H9 (cell line): ENCODE measurements around the gene TRPC4AP. TPM values are rescaled to one million over a fixed set of nuclear protein-coding genes. Genes with fewer than 3 reads are reported as not detected.

ENCODE experiments used
- DNase-seq: peaks from one replicate; pipeline ENCODE4 v3.0.0-alpha.2; 2017
- H2AFZ ChIP-seq: one replicate; pipeline ENCODE4 v1.6.1; 2013; ENCODE audit warnings: mild to moderate bottlenecking, low read length, control low read depth, moderate library complexity
- H2AK5ac ChIP-seq: 2 replicates; pipeline ENCODE4 v1.6.1; 2013; ENCODE audit warnings: low read length, control low read depth, mixed read lengths; ENCODE audit not compliant: insufficient read length
- H2BK120ac ChIP-seq: one replicate; pipeline ENCODE4 v1.6.1; 2013; ENCODE audit warnings: low read depth, mild to moderate bottlenecking, low read length, control low read depth, inconsistent platforms; ENCODE audit not compliant: poor library complexity, severe bottlenecking
- H2BK12ac ChIP-seq: 2 replicates; pipeline ENCODE4 v1.6.1; 2013; ENCODE audit warnings: low read length, control low read depth, mixed read lengths, low read depth; ENCODE audit not compliant: insufficient read length
- H2BK15ac ChIP-seq: 2 replicates; pipeline ENCODE4 v1.6.1; 2013; ENCODE audit warnings: low read depth, low read length, control low read depth
- H2BK20ac ChIP-seq: one replicate; pipeline ENCODE4 v1.6.1; 2013; ENCODE audit warnings: low read depth, mild to moderate bottlenecking, low read length, control low read depth, inconsistent platforms; ENCODE audit not compliant: poor library complexity, severe bottlenecking
- H2BK5ac ChIP-seq: 2 replicates; pipeline ENCODE4 v1.6.1; 2013; ENCODE audit warnings: low read length, control low read depth, mixed read lengths; ENCODE audit not compliant: insufficient read length
- H3K14ac ChIP-seq: 2 replicates; pipeline ENCODE4 v1.6.1; 2013; ENCODE audit warnings: low read length, control low read depth; ENCODE audit not compliant: insufficient read depth
- H3K18ac ChIP-seq: 2 replicates; pipeline ENCODE4 v1.6.1; 2013; ENCODE audit warnings: low read depth, mild to moderate bottlenecking, mixed read lengths, low read length, control low read depth; ENCODE audit not compliant: insufficient read length
- H3K23ac ChIP-seq: 2 replicates; pipeline ENCODE4 v1.6.1; 2013; ENCODE audit warnings: low read length, control low read depth, mixed read lengths, low read depth; ENCODE audit not compliant: insufficient read length
- H3K23me2 ChIP-seq: 2 replicates; pipeline ENCODE4 v1.6.1; 2013; ENCODE audit warnings: low read depth, mild to moderate bottlenecking, mixed read lengths, low read length, control low read depth; ENCODE audit not compliant: insufficient read length, poor library complexity, severe bottlenecking
- H3K27ac ChIP-seq: 2 replicates; pipeline ENCODE4 v1.5.1; 2013; ENCODE audit warnings: low read length, control low read depth, mixed read lengths, low read depth; ENCODE audit not compliant: insufficient read length
- H3K27me3 ChIP-seq: 2 replicates; pipeline ENCODE4 v1.6.1; 2013; ENCODE audit warnings: low read length, control low read depth, inconsistent platforms; ENCODE audit not compliant: insufficient read depth
- H3K4ac ChIP-seq: 2 replicates; pipeline ENCODE4 v1.6.1; 2013; ENCODE audit warnings: low read depth, mild to moderate bottlenecking, control low read depth, inconsistent platforms, low read length, moderate library complexity
- H3K4me1 ChIP-seq: 2 replicates; pipeline ENCODE4 v1.6.1; 2013; ENCODE audit warnings: low read length, control low read depth, inconsistent platforms; ENCODE audit not compliant: insufficient read depth
- H3K4me2 ChIP-seq: 2 replicates; pipeline ENCODE4 v1.6.1; 2013; ENCODE audit warnings: low read length, control low read depth, mixed read lengths; ENCODE audit not compliant: insufficient read length, insufficient read depth
- H3K56ac ChIP-seq: 2 replicates; pipeline ENCODE4 v1.6.1; 2013; ENCODE audit warnings: low read depth, mild to moderate bottlenecking, mixed read lengths, low read length, control low read depth; ENCODE audit not compliant: insufficient read length
- H3K79me1 ChIP-seq: 2 replicates; pipeline ENCODE4 v1.6.1; 2013; ENCODE audit warnings: low read depth, mild to moderate bottlenecking, moderate library complexity, low read length, control low read depth, inconsistent platforms; ENCODE audit not compliant: insufficient read depth, poor library complexity, severe bottlenecking
- H3K79me2 ChIP-seq: 2 replicates; pipeline ENCODE4 v1.6.1; 2013; ENCODE audit warnings: low read length, control low read depth, inconsistent platforms; ENCODE audit not compliant: insufficient read depth
- H3K9ac ChIP-seq: 2 replicates; pipeline ENCODE4 v1.6.1; 2013; ENCODE audit warnings: low read length, control low read depth, mixed read lengths; ENCODE audit not compliant: insufficient read length; ENCODE audit errors: extremely low read depth
- H3K9me3 ChIP-seq: one replicate; pipeline ENCODE4 v1.6.1; 2013; ENCODE audit warnings: low read depth, low read length, inconsistent platforms; ENCODE audit not compliant: control insufficient read depth
- H3T11ph ChIP-seq: one replicate; pipeline ENCODE4 v1.6.1; 2013; ENCODE audit warnings: mild to moderate bottlenecking, low read length, control low read depth, inconsistent platforms
- H4K20me1 ChIP-seq: one replicate; pipeline ENCODE4 v1.6.1; 2013; ENCODE audit not compliant: control insufficient read depth, insufficient read length, insufficient read depth
- H4K5ac ChIP-seq: 2 replicates; pipeline ENCODE4 v1.6.1; 2013; ENCODE audit warnings: low read depth, mild to moderate bottlenecking, mixed read lengths, low read length, control low read depth; ENCODE audit not compliant: insufficient read length
- H4K8ac ChIP-seq: replicated peaks from 2 replicates; pipeline ENCODE4 v1.6.1; 2013; ENCODE audit warnings: low read length, control low read depth, mixed read lengths, low read depth; ENCODE audit not compliant: insufficient read length
- H4K91ac ChIP-seq: 2 replicates; pipeline ENCODE4 v1.6.1; 2013; ENCODE audit warnings: low read depth, mild to moderate bottlenecking, moderate library complexity, mixed read lengths, low read length, control low read depth; ENCODE audit not compliant: insufficient read length
- H3K27ac Mint-ChIP-seq, 3 experiments: 2 replicates in 2 of 3; 3 replicates in 1 of 3; pipeline ENCODE4 v1.8.0; 2020 to 2021; ENCODE audit warnings: mixed read lengths in 3 of 3, mild to moderate bottlenecking in 1 of 3, moderate library complexity in 1 of 3
- H3K27me3 Mint-ChIP-seq: 2 replicates; pipeline ENCODE4 v1.8.0; 2021; ENCODE audit warnings: low read depth, mild to moderate bottlenecking, moderate library complexity, mixed read lengths
- H3K36me3 Mint-ChIP-seq, 3 experiments: 2 replicates in 2 of 3; 3 replicates in 1 of 3; pipeline ENCODE4 v1.8.0; 2020 to 2021; ENCODE audit warnings: low read depth in 3 of 3, mixed read lengths in 3 of 3; ENCODE audit not compliant: insufficient read depth in 1 of 3
- H3K4me1 Mint-ChIP-seq, 2 experiments: 2 replicates each; pipeline ENCODE4 v1.8.0; 2020; ENCODE audit warnings: mixed read lengths in 2 of 2
- H3K4me3 Mint-ChIP-seq, 2 experiments: 2 replicates in 1 of 2; 3 replicates in 1 of 2; pipeline ENCODE4 v1.8.0; 2020 to 2021; ENCODE audit warnings: mild to moderate bottlenecking in 2 of 2, mixed read lengths in 2 of 2, moderate library complexity in 1 of 2
- H3K9me3 Mint-ChIP-seq, 2 experiments: 2 replicates in 1 of 2; 3 replicates in 1 of 2; pipeline ENCODE4 v1.8.0; 2020; ENCODE audit warnings: mild to moderate bottlenecking in 2 of 2, mixed read lengths in 2 of 2, moderate library complexity in 1 of 2
- WGBS: extraction: QIAGEN DNeasy Blood & Tissue Kit; methylation state at CpG from one replicate; pipeline ENCODE4 v1.1.7; 2013; ENCODE audit warnings: missing lambda C conversion rate, low lambda C conversion rate, mixed read lengths; ENCODE audit not compliant: insufficient read length; ENCODE audit errors: extremely low coverage; 5-methylcytosine and 5-hydroxymethylcytosine counted together
- total RNA-seq: library from RNA; stranded (reverse); gene quantifications from 2 replicates; pipeline ENCODE4 v1.2.1, GENCODE V29; 2021
- TF ChIP-seq, protein P1 (sequence below): fragments of 200-600 bp; sonication (generic); conservative IDR thresholded peaks from 3 replicates; pipeline ENCODE4 v1.8.0; 2021; ENCODE audit warnings: antibody characterized with exemption, mild to moderate bottlenecking

TRPC4AP gene
- total RNA-seq, 1 experiment from 2014 or later, result 93.9 TPM

DNA sequence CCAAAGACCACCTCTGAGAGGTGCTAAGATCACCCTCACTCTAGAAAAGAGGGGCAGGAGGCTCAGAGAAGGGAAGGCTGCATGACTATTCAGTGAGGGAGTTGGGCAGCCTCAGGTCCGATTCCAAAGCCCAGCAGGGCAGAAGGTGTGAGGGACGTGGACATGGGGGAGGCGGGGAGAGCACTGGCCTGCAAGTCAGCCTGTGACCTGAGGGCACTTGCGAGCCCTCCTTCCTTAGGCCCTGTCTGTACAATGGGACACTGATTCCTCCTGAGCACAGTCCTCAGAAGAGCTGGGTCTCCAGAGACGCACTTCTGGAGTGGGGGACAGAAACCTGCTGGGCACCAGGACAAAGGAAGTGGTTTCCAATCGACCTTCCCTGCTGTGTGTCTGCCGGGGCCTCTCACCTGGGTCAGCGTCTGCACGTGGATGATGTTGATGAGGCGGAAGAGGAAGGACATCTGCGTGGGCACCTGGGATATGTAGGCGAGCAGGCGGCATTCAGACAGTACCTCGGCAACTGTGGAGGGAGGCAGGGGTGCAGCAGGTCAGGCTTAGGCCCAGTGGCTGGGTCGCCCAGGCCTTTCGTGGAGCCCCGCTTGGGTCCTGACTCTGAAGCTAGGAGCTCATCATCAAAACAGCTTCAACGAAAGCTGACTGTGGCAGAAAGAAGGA lies 88.4 kb downstream of the TRPC4AP start:
- no CpG with 5 or more reads among the region's 18 CpGs for WGBS
- Mint-ChIP-seq H3K27me3 (no peaks in the 10 kb centered on the region), H3K36me3 (peaks cover 33 to 91% (median 81%) of the 10 kb centered on the region in 3 experiments), H3K4me1 (peaks cover 7% of the 10 kb centered on the region in 2 experiments), H3K27ac (peak overlapping the region in 2 of 3 experiments; percentile 74 to 91; a peak in 5 of 7 replicates), H3K4me3 (no peak overlapping the region), H3K9me3 (no peaks in the 10 kb centered on the region)
- H2AFZ ChIP-seq, result no peak overlapping the region
- H4K8ac ChIP-seq, result no peak overlapping the region
- no peak overlapping the region for H3K56ac ChIP-seq
- no peak overlapping the region for H3K14ac ChIP-seq
- no peak overlapping the region for H4K5ac ChIP-seq
- H4K20me1 ChIP-seq, result no peaks in the 10 kb centered on the region
- no peak overlapping the region for H3K9ac ChIP-seq
- no peak overlapping the region for H2AK5ac ChIP-seq
- H3K27ac ChIP-seq, result no peak overlapping the region
- DNase-seq, result no peak
- H2BK12ac ChIP-seq, result no peak overlapping the region
- no peaks in the 10 kb centered on the region for H3K23me2 ChIP-seq
- TF ChIP-seq, protein P1, sequence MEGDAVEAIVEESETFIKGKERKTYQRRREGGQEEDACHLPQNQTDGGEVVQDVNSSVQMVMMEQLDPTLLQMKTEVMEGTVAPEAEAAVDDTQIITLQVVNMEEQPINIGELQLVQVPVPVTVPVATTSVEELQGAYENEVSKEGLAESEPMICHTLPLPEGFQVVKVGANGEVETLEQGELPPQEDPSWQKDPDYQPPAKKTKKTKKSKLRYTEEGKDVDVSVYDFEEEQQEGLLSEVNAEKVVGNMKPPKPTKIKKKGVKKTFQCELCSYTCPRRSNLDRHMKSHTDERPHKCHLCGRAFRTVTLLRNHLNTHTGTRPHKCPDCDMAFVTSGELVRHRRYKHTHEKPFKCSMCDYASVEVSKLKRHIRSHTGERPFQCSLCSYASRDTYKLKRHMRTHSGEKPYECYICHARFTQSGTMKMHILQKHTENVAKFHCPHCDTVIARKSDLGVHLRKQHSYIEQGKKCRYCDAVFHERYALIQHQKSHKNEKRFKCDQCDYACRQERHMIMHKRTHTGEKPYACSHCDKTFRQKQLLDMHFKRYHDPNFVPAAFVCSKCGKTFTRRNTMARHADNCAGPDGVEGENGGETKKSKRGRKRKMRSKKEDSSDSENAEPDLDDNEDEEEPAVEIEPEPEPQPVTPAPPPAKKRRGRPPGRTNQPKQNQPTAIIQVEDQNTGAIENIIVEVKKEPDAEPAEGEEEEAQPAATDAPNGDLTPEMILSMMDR, result no peak
- H3K4me2 ChIP-seq, result no peak overlapping the region
- no peak overlapping the region for H3K23ac ChIP-seq
- H3K18ac ChIP-seq, result no peak overlapping the region
- no peak overlapping the region for H3K4ac ChIP-seq
- H3K27me3 ChIP-seq, result no peaks in the 10 kb centered on the region
- no peaks in the 10 kb centered on the region for H3K9me3 ChIP-seq
- no peak overlapping the region for H3T11ph ChIP-seq
- H4K91ac ChIP-seq, result no peak overlapping the region
- H3K79me2 ChIP-seq, result no peaks in the 10 kb centered on the region
- H2BK15ac ChIP-seq, result no peak overlapping the region
- H3K4me1 ChIP-seq, result no peaks in the 10 kb centered on the region
- no peak overlapping the region for H2BK5ac ChIP-seq
- no peak overlapping the region for H2BK120ac ChIP-seq
- H2BK20ac ChIP-seq, result no peak overlapping the region
- no peaks in the 10 kb centered on the region for H3K79me1 ChIP-seq
